ENCODE measurements around the gene NPW. TPM values are rescaled to one million over a fixed set of nuclear protein-coding genes. Genes with fewer than 3 reads are reported as not detected.

NPW gene
- total RNA-seq, 4 donors from 2014 or later: 2.8 to 9.1 TPM; not detected in 2

DNA sequence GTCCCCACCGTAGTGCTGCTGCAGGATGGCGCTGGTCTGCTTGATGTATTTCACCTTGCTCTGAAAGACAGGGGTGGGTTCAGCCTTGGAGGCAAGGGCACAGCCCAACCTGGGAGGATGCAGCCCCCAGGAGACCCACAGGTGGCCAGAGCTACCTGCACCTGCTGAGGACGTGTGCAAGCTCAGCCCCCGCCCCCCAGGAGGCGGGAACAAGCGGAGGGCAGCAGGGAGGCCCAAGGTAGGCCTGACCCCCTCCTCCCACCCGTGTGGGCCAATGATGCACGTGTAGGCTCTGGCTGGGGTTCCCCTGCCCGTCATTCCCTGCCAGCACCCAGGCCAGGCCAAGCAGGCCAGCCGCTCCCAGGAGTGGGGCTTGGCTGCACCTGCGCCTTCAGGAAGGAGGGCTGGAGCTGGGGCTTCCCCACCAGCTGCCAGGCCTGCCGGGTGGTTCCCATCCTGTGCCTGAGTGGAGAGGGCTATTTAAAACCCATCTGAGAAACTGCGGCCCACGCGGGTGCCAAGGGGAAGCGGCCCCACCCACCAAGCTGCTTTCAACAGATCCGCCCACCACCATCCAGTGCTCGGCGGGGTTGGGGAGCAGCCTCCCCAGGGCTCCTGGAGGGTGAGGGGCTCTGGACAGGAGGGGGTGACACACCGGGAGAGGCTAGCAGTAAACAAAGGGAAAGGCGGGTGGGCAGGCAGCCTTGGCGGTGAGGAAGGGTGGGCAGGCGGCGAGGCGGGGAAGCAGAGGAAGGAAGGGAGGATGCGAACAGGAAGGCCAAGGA is 24.3 kb downstream of the NPW start:
- TF ChIP-seq, protein P1, sequence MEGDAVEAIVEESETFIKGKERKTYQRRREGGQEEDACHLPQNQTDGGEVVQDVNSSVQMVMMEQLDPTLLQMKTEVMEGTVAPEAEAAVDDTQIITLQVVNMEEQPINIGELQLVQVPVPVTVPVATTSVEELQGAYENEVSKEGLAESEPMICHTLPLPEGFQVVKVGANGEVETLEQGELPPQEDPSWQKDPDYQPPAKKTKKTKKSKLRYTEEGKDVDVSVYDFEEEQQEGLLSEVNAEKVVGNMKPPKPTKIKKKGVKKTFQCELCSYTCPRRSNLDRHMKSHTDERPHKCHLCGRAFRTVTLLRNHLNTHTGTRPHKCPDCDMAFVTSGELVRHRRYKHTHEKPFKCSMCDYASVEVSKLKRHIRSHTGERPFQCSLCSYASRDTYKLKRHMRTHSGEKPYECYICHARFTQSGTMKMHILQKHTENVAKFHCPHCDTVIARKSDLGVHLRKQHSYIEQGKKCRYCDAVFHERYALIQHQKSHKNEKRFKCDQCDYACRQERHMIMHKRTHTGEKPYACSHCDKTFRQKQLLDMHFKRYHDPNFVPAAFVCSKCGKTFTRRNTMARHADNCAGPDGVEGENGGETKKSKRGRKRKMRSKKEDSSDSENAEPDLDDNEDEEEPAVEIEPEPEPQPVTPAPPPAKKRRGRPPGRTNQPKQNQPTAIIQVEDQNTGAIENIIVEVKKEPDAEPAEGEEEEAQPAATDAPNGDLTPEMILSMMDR (IDR thresholded peaks at IDR 0.05): no peak
- TF ChIP-seq POLR2A (IDR thresholded peaks at IDR 0.05): no peak
- H3K27me3 ChIP-seq: no peaks in the 10 kb centered on the region
- H3K4me3 ChIP-seq: no peak overlapping the region
- DNase-seq: no peak
- H3K9me3 ChIP-seq: no peaks in the 10 kb centered on the region
- H3K27ac ChIP-seq: peak overlapping the region in 3 of 4 donors; percentile 38 to 67 (median 58)
- H3K4me1 ChIP-seq: peaks cover 7 to 72% (median 13%) of the 10 kb centered on the region in 4 donors
- no peaks in the 10 kb centered on the region for H3K36me3 ChIP-seq

DNA sequence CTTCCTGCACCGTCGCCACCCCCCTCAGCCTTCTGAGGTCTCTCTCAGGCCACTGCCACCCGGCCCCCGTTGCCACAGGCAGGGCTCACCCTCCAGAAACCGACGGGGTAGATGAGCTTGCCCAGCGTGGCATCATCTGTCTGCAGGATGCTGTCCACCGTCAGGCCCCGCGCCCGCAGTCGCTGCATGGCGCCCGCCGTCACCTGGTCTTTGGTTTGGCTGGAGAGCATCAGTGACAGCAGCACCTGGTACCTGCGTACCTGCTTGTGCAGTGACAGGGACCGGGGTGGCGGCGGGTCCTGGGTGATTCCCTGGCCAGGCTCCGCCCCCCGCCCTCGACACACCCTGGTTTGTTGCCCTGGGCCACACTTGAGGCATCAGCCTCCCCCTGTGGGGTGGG is 25.0 kb downstream of the NPW start:
- peak overlapping the region in 2 of 4 donors; percentile 35 to 38 for H3K27ac ChIP-seq

DNA sequence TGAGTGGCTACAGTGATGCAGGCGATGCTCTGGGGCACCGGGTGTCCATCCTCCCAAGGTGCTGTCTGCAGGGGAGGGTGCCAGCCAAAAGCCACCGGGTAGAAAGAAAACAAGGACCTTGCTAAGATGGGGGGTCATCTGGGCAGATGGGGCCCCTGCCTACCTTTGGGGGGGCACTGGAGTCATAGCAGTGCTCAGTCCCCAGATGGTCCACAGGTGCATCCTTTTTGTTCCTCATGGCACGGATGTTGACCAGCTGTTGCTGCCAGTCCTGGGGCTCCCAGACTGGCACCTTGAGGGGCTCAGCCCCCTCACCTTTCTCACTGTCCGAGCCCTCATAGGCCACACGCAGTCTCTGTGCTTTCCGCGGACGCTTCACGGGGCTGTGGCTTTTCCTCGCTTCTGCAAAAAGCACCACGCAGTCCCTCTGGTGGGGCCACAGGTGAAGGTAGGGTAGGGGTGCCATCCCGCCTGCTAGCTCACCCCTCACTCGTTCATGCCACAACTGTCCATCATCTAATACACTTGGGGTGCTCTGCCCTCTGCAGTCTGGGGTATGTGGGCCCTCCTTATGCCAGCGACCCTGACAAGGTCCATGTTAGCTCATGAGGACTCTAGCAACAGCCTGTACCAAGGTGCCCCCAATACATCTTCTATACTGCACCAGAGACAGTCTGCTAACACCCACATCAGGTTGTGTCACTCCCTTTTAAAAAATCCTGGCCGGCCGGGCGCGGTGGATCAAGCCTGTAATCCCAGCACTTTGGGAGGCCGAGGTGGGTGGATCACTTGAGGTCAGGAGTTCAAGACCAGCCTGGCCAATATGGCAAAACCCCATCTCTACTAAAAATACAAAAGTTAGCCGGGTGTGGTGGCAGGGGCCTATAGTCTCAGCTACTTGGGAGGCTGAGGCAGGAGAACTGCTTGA is 26.6 kb downstream of the NPW start:
- Histone ChIP-seq H3K9me3 (no peaks in the 10 kb centered on the region), H3K4me3 (peak overlapping the region in 1 of 4 donors; percentile 90), H3K4me1 (peaks cover 7 to 54% (median 11%) of the 10 kb centered on the region in 4 donors), H3K36me3 (peaks cover 0 to 13% (median 0%) of the 10 kb centered on the region in 3 donors), H3K27me3 (no peaks in the 10 kb centered on the region), H3K27ac (peak overlapping the region; percentile 55 to 77 (median 73))
- no peak for DNase-seq
- TF ChIP-seq POLR2A (IDR thresholded peaks at IDR 0.05): no peak
- TF ChIP-seq, protein P1 (IDR thresholded peaks at IDR 0.05): no peak

More for the DNA sequence above, 25.0 kb downstream of the NPW start:
- Histone ChIP-seq H3K27me3 (no peaks in the 10 kb centered on the region), H3K36me3 (no peaks in the 10 kb centered on the region), H3K4me3 (no peak overlapping the region), H3K9me3 (no peaks in the 10 kb centered on the region), H3K4me1 (peaks cover 7 to 70% (median 14%) of the 10 kb centered on the region in 4 donors)
- TF ChIP-seq, protein P1 (IDR thresholded peaks at IDR 0.05): no peak
- no peak for TF ChIP-seq POLR2A (IDR thresholded peaks at IDR 0.05)
- DNase-seq: no peak

DNA sequence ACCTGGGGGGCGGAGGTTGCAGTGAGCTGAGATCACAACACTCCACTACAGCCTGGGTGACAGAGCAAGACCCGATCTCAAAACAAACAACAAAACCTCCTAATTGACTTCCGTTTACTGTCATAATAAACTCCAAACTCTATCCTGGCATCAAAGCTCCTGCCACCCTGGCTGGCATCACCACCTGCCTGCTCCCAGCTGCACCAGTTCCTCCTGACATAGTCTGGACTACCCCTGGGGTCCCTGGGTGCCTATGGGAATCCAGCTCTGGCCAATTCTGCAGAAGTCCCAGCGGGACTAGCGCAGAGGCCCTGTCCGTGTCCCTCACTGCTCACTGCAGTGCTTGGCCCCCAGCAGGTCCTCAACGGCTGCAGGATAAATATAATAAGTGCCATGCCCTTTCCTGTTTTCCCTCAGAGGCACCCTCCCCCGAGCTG is 27.3 kb downstream of the NPW start:
- no peak for DNase-seq
- H3K4me1 ChIP-seq: peaks cover 7 to 47% (median 11%) of the 10 kb centered on the region in 4 donors
- peaks cover 0 to 20% (median 0%) of the 10 kb centered on the region in 3 donors for H3K36me3 ChIP-seq
- H3K27ac ChIP-seq: peak overlapping the region; percentile 55 to 77 (median 73)
- H3K4me3 ChIP-seq: peak overlapping the region; percentile 76 to 93 (median 88)
- no peaks in the 10 kb centered on the region for H3K27me3 ChIP-seq
- no peak for TF ChIP-seq POLR2A (IDR thresholded peaks at IDR 0.05)
- TF ChIP-seq, protein P1 (IDR thresholded peaks at IDR 0.05): no peak
- no peaks in the 10 kb centered on the region for H3K9me3 ChIP-seq

DNA sequence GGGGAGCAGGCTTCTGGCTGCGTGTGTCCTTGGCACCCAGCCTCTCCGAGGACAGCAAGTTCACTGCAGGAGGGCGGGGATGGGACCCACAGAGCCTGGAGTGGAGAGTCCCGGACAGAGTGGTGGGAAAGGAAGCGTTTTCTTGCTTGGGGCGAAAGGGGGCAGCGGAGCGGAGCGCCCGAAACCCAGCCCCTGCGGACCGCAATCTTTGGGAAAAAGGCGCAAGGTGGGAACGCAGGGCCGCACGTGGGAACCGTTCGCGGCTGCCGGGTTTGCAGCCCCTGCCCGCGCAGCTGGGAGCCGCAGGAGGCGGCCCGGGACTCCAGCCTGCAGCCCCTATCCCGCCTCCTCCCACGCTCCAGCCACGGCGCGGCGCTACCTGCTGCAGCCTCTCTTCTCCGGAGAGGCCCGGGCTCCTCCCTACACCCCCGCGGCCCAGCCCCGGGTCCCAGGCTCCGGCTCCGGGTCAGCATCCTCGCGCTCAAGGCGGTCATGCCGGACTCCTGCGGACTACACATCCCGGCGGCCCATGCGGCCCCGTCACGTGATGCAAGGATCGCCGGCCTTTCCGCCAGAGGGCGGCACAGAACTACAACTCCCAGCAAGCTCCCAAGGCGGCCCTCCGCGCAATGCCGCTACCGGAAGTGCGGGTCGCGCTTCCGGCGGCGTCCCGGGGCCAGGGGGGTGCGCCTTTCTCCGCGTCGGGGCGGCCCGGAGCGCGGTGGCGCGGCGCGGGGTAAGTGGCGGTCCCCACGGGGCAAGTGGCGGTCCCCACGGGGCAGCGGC is 27.9 kb downstream of the NPW start, which contains the start of the genes NTHL1 and TSC2:
Gene NTHL1, minus strand, starts transcription at position 505 of the 786 bp plus-strand sequence. Its CDS starts 11 bp downstream, at position 494.
Gene TSC2, plus strand, starts transcription at position 656 of the 786 bp plus-strand sequence. CDS start 631 bp downstream, outside the sequence.
- Histone ChIP-seq H3K36me3 (peaks cover 0 to 26% (median 0%) of the 10 kb centered on the region in 3 donors), H3K27me3 (no peaks in the 10 kb centered on the region), H3K27ac (peak within 1 kb of the TSS; percentile 55 to 77 (median 73)), H3K9me3 (no peaks in the 10 kb centered on the region), H3K4me3 (peak within 1 kb of the TSS; percentile 76 to 93 (median 88)), H3K4me1 (peaks cover 7 to 41% (median 11%) of the 10 kb centered on the region in 4 donors)
- TF ChIP-seq, protein P1 (IDR thresholded peaks at IDR 0.05): peak; percentile 38 to 73 (median 64)
- no peak for TF ChIP-seq POLR2A (IDR thresholded peaks at IDR 0.05)
- peak; percentile 95 to 98 (median 97) for DNase-seq

Data from Peyer's patch (tissue), 4 donors.